ENCODE measurements around the gene SLC6A19.

SLC6A19 gene

GRCh38 chr5:1209896-1210776, 8.7 kb downstream of the SLC6A19 start:
- Histone ChIP-seq H3K4me3 (ENCODE audit: low read length) (no peak overlapping the region), H3K9ac (ENCODE audit: low read length) (no peak overlapping the region), H3K9me3 (ENCODE audit: control insufficient read depth, low read length) (no peaks in the 10 kb centered on the region), H3K27me3 (ENCODE audit: control insufficient read depth, insufficient read depth, low read length) (peaks cover 4% of the 10 kb centered on the region), H3K36me3 (ENCODE audit: control insufficient read depth, insufficient read depth, low read length) (no peaks in the 10 kb centered on the region), H3K4me1 (ENCODE audit: control insufficient read depth, insufficient read depth, low read length) (no peaks in the 10 kb centered on the region)

DNA sequence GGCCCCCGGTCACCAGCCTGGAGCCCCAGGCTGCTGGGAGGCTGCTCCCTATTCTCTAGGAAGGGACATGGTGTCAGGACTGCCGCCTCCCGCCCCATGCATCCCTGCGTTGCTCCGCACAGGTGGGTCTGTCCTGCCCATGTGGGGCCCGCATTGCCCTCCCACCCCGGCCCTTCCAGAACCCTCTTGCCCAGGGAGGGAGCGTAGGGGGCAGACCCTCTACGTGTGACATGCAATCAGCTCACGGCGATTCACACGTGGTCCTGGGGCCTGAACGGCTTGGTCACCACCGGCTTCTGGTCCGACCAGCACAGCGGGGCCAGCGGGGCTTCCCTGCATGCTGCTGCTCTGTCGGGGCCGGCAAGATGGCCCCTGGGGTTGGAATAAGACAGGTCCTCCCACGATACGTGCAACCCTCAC, 9.4 kb downstream of the SLC6A19 start:
- H3K36me3 ChIP-seq (ENCODE audit: control insufficient read depth, insufficient read depth, low read length), result no peaks in the 10 kb centered on the region
- H3K9ac ChIP-seq (ENCODE audit: low read length), result no peak overlapping the region
- peaks cover 3% of the 10 kb centered on the region for H3K27me3 ChIP-seq (ENCODE audit: control insufficient read depth, insufficient read depth, low read length)
- no peak overlapping the region for H3K4me3 ChIP-seq (ENCODE audit: low read length)
- no peaks in the 10 kb centered on the region for H3K9me3 ChIP-seq (ENCODE audit: control insufficient read depth, low read length)
- H3K4me1 ChIP-seq (ENCODE audit: control insufficient read depth, insufficient read depth, low read length), result no peaks in the 10 kb centered on the region

GRCh38 chr5:1211701-1212100, 10.3 kb downstream of the SLC6A19 start:
- Histone ChIP-seq H3K9ac (ENCODE audit: low read length) (no peak overlapping the region), H3K4me3 (ENCODE audit: low read length) (no peak overlapping the region), H3K27me3 (ENCODE audit: control insufficient read depth, insufficient read depth, low read length) (no peaks in the 10 kb centered on the region)

DNA sequence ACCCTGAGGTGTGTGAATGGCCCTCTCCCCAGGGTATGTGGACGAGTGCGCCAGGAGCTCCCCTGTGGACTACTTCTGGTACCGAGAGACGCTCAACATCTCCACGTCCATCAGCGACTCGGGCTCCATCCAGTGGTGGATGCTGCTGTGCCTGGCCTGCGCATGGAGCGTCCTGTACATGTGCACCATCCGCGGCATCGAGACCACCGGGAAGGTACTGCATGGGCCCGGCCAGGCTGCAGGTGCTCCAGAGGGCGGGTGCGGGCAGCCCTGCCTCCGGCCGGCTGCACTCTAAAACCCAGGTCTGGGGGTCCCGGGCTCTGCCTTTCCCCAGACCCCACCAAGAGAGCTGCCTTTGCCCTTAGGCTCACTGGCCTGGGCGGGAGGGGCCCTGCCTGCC, 10.9 kb downstream of the SLC6A19 start:
- H3K27me3 ChIP-seq (ENCODE audit: control insufficient read depth, insufficient read depth, low read length), result no peaks in the 10 kb centered on the region
- no peaks in the 10 kb centered on the region for H3K9me3 ChIP-seq (ENCODE audit: control insufficient read depth, low read length)

More at GRCh38 chr5:1211701-1212100, 10.3 kb downstream of the SLC6A19 start:
- Histone ChIP-seq H3K36me3 (ENCODE audit: control insufficient read depth, insufficient read depth, low read length) (no peaks in the 10 kb centered on the region), H3K4me1 (ENCODE audit: control insufficient read depth, insufficient read depth, low read length) (no peaks in the 10 kb centered on the region), H3K9me3 (ENCODE audit: control insufficient read depth, low read length) (no peaks in the 10 kb centered on the region)

GRCh38 chr5:1212881-1213280, 11.5 kb downstream of the SLC6A19 start:
- H3K36me3 ChIP-seq (ENCODE audit: control insufficient read depth, insufficient read depth, low read length), result no peaks in the 10 kb centered on the region
- no peaks in the 10 kb centered on the region for H3K9me3 ChIP-seq (ENCODE audit: control insufficient read depth, low read length)
- H3K4me1 ChIP-seq (ENCODE audit: control insufficient read depth, insufficient read depth, low read length), result no peaks in the 10 kb centered on the region
- H3K9ac ChIP-seq (ENCODE audit: low read length), result no peak overlapping the region
- H3K27me3 ChIP-seq (ENCODE audit: control insufficient read depth, insufficient read depth, low read length), result no peaks in the 10 kb centered on the region
- no peak overlapping the region for H3K4me3 ChIP-seq (ENCODE audit: low read length)

More for the DNA sequence above, 10.9 kb downstream of the SLC6A19 start:
- Histone ChIP-seq H3K36me3 (ENCODE audit: control insufficient read depth, insufficient read depth, low read length) (no peaks in the 10 kb centered on the region), H3K4me1 (ENCODE audit: control insufficient read depth, insufficient read depth, low read length) (no peaks in the 10 kb centered on the region), H3K4me3 (ENCODE audit: low read length) (no peak overlapping the region), H3K9ac (ENCODE audit: low read length) (no peak overlapping the region)

GRCh38 chr5:1213508-1214162, 12.2 kb downstream of the SLC6A19 start:
- Histone ChIP-seq H3K4me3 (ENCODE audit: low read length) (no peak overlapping the region), H3K9ac (ENCODE audit: low read length) (no peak overlapping the region), H3K36me3 (ENCODE audit: control insufficient read depth, insufficient read depth, low read length) (no peaks in the 10 kb centered on the region), H3K9me3 (ENCODE audit: control insufficient read depth, low read length) (no peaks in the 10 kb centered on the region), H3K4me1 (ENCODE audit: control insufficient read depth, insufficient read depth, low read length) (no peaks in the 10 kb centered on the region), H3K27me3 (ENCODE audit: control insufficient read depth, insufficient read depth, low read length) (no peaks in the 10 kb centered on the region)

GRCh38 chr5:1214163-1214935, 13.0 kb downstream of the SLC6A19 start:
- Histone ChIP-seq H3K4me3 (ENCODE audit: low read length) (no peak overlapping the region), H3K9me3 (ENCODE audit: control insufficient read depth, low read length) (no peaks in the 10 kb centered on the region), H3K27me3 (ENCODE audit: control insufficient read depth, insufficient read depth, low read length) (no peaks in the 10 kb centered on the region), H3K9ac (ENCODE audit: low read length) (no peak overlapping the region), H3K36me3 (ENCODE audit: control insufficient read depth, insufficient read depth, low read length) (no peaks in the 10 kb centered on the region), H3K4me1 (ENCODE audit: control insufficient read depth, insufficient read depth, low read length) (no peaks in the 10 kb centered on the region)

DNA sequence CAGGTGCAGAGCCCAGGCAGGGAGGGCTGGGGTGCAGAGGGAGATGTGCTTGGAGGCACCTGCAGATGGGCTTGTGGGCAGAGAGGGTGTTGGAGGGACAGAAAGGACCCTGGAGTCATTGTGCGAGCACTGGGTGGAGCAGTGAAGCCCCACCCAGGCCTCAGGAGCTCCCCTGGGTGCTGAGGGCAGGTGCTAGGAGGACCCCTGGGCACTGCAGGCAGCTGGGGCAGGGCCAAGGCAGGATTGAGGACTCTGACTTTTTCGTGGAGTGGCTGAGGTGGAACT, 13.5 kb downstream of the SLC6A19 start:
- H3K9me3 ChIP-seq (ENCODE audit: control insufficient read depth, low read length), result no peaks in the 10 kb centered on the region
- no peak overlapping the region for H3K4me3 ChIP-seq (ENCODE audit: low read length)
- H3K27me3 ChIP-seq (ENCODE audit: control insufficient read depth, insufficient read depth, low read length), result no peaks in the 10 kb centered on the region
- H3K4me1 ChIP-seq (ENCODE audit: control insufficient read depth, insufficient read depth, low read length), result no peaks in the 10 kb centered on the region
- no peak overlapping the region for H3K9ac ChIP-seq (ENCODE audit: low read length)
- H3K36me3 ChIP-seq (ENCODE audit: control insufficient read depth, insufficient read depth, low read length), result no peaks in the 10 kb centered on the region

DNA sequence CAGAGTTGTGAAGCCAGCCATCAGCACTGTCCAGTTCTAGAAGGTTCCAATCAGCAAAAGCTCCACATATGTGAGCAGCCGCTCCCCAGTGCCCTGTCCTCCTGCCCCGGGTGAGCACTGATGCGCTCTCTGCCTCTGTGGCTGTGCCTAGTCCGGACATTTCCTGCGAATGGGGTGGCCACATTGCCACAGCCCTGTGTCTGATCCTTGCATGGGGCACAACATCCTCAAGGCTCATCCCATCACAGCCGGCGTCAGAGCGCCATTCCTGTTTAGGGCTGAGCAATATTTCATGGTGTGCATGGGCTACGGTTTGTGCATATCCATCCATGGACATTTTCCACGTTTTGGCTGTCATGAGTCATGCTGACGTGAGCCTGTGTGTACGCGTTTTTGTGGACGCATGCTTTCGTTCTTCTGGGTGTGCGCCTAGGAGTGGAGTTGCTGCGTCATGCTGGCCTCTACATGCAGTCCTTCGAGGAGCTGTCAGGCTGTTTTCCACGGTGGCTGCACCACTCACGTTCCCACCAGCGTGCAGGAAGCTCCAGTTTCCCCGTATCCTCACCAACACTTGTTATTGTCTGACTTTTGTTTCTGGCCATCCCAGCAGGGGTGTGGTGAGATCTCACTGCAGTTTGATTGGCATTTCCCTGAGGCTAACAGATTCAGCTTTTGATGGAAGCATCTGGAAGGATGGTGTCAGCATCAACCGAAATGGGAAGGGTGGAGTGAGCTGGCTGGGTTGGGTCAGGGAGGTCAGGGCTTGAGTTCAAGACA, 14.1 kb downstream of the SLC6A19 start:
- Histone ChIP-seq H3K36me3 (ENCODE audit: control insufficient read depth, insufficient read depth, low read length) (no peaks in the 10 kb centered on the region), H3K4me1 (ENCODE audit: control insufficient read depth, insufficient read depth, low read length) (no peaks in the 10 kb centered on the region), H3K9me3 (ENCODE audit: control insufficient read depth, low read length) (no peaks in the 10 kb centered on the region), H3K4me3 (ENCODE audit: low read length) (no peak overlapping the region), H3K27me3 (ENCODE audit: control insufficient read depth, insufficient read depth, low read length) (no peaks in the 10 kb centered on the region), H3K9ac (ENCODE audit: low read length) (no peak overlapping the region)

GRCh38 chr5:1216211-1216917, 15.0 kb downstream of the SLC6A19 start:
- Histone ChIP-seq H3K9ac (ENCODE audit: low read length) (no peak overlapping the region), H3K27me3 (ENCODE audit: control insufficient read depth, insufficient read depth, low read length) (no peaks in the 10 kb centered on the region), H3K36me3 (ENCODE audit: control insufficient read depth, insufficient read depth, low read length) (no peaks in the 10 kb centered on the region), H3K9me3 (ENCODE audit: control insufficient read depth, low read length) (no peaks in the 10 kb centered on the region), H3K4me3 (ENCODE audit: low read length) (no peak overlapping the region), H3K4me1 (ENCODE audit: control insufficient read depth, insufficient read depth, low read length) (no peaks in the 10 kb centered on the region)

GRCh38 chr5:1216918-1217295, 15.5 kb downstream of the SLC6A19 start:
- H3K9ac ChIP-seq (ENCODE audit: low read length), result no peak overlapping the region
- H3K27me3 ChIP-seq (ENCODE audit: control insufficient read depth, insufficient read depth, low read length), result no peaks in the 10 kb centered on the region
- no peak overlapping the region for H3K4me3 ChIP-seq (ENCODE audit: low read length)
- H3K9me3 ChIP-seq (ENCODE audit: control insufficient read depth, low read length), result no peaks in the 10 kb centered on the region
- H3K4me1 ChIP-seq (ENCODE audit: control insufficient read depth, insufficient read depth, low read length), result no peaks in the 10 kb centered on the region
- H3K36me3 ChIP-seq (ENCODE audit: control insufficient read depth, insufficient read depth, low read length), result no peaks in the 10 kb centered on the region

Measured in mucosa of stomach (tissue), 1 donor.